BJ (cell line): ENCODE data around the gene NDRG4. TPM values are rescaled to one million over a fixed set of nuclear protein-coding genes. Genes with fewer than 3 reads are reported as not detected.

Experiments used
- CTCF ChIA-PET: fragments of 350-600 bp; formaldehyde crosslinking; extraction: SDS; loops from one replicate; lab custom pipeline; 2021; ENCODE audit warnings: antibody characterized with exemption, inconsistent platforms; lab: Yijun Ruan, JAX
- POLR2A ChIA-PET: fragments of 300-600 bp; sonication (Branson Sonifier 250); formaldehyde crosslinking; extraction: SDS; loops from one replicate; lab custom pipeline; 2021; ENCODE audit warnings: antibody characterized with exemption; lab: Charles Lee
- DNase-seq: peaks from one replicate; pipeline ENCODE4 v3.0.0-alpha.2; 2011; ENCODE audit warnings: low read depth
- H3K27me3 ChIP-seq: 2 replicates; pipeline ENCODE4 v1.6.0; 2011; ENCODE audit warnings: low read length; ENCODE audit not compliant: control insufficient read depth, insufficient read depth
- H3K36me3 ChIP-seq: 2 replicates; pipeline ENCODE4 v1.5.1; 2011; ENCODE audit warnings: low read length; ENCODE audit not compliant: control insufficient read depth, insufficient read depth
- H3K4me3 ChIP-seq: 2 replicates; pipeline ENCODE4 v1.5.1; 2011; ENCODE audit warnings: low read depth, mild to moderate bottlenecking, control low read depth, low read length
- CTCF ChIP-seq: IDR thresholded peaks from 2 replicates; pipeline ENCODE4 v1.5.1; 2011; ENCODE audit warnings: low read depth, mild to moderate bottlenecking, control low read depth, inconsistent platforms, low read length, moderate library complexity; ENCODE audit not compliant: insufficient read depth
- polyA plus RNA-seq: library from polyadenylated mRNA; depleted of rRNA; stranded (reverse); fragments of >200 nt; gene quantifications from 2 replicates; pipeline ENCODE4 v1.2.3, GENCODE V29; 2011

The NDRG4 gene
- polyA plus RNA-seq, 1 experiment: 20.7 TPM

GRCh38 chr16:58464916-58465731 is 34.8 kb upstream of the NDRG4 start:
- no peak for TF ChIP-seq CTCF
- ChIA-PET POLR2A (no interaction called here), CTCF (interaction anchor here (0.7 kb wide), 1 partner anchor 8 kb away, joined by 3 read pairs; no protein-coding TSS in a partner anchor)
- Histone ChIP-seq H3K4me3 (no peak overlapping the region), H3K36me3 (no peaks in the 10 kb centered on the region), H3K27me3 (peaks cover 35% of the 10 kb centered on the region)
- DNase-seq: no peak

- CTCF ChIA-PET: no interaction called here
- Histone ChIP-seq H3K36me3 (no peaks in the 10 kb centered on the region), H3K4me3 (no peak overlapping the region), H3K27me3 (peaks cover 34% of the 10 kb centered on the region)
- POLR2A ChIA-PET: no interaction called here
- TF ChIP-seq CTCF: no peak
- no peak for DNase-seq
Measured at GRCh38 chr16:58465817-58466216, 34.1 kb upstream of the NDRG4 start.

GRCh38 chr16:58466396-58466795 is 33.5 kb upstream of the NDRG4 start:
- H3K27me3 ChIP-seq: peaks cover 34% of the 10 kb centered on the region
- ChIA-PET CTCF (no interaction called here), POLR2A (no interaction called here)

GRCh38 chr16:58467905-58468304 is 32.0 kb upstream of the NDRG4 start:
- no peak for TF ChIP-seq CTCF
- Histone ChIP-seq H3K4me3 (no peak overlapping the region), H3K27me3 (peaks cover 27% of the 10 kb centered on the region), H3K36me3 (no peaks in the 10 kb centered on the region)
- CTCF ChIA-PET: interaction anchor here (2.2 kb wide), 1 partner anchor 131 kb away, joined by 5 read pairs; no protein-coding TSS in a partner anchor
- no peak for DNase-seq
- POLR2A ChIA-PET: no interaction called here

More at GRCh38 chr16:58466396-58466795, 33.5 kb upstream of the NDRG4 start:
- no peaks in the 10 kb centered on the region for H3K36me3 ChIP-seq
- no peak for TF ChIP-seq CTCF
- no peak for DNase-seq
- H3K4me3 ChIP-seq: no peak overlapping the region

GRCh38 chr16:58471209-58471975 is 28.6 kb upstream of the NDRG4 start:
- peaks cover 16% of the 10 kb centered on the region for H3K27me3 ChIP-seq
- no peak overlapping the region for H3K4me3 ChIP-seq
- POLR2A ChIA-PET: no interaction called here
- no peak for DNase-seq
- H3K36me3 ChIP-seq: no peaks in the 10 kb centered on the region
- CTCF ChIA-PET: interaction anchor here (0.7 to 1.3 kb wide), 5 partner anchors 9 to 191 kb away, joined by 3 to 4 read pairs (median 3); no protein-coding TSS in a partner anchor
- no peak for TF ChIP-seq CTCF
